ENCODE data around the gene HAUS7.

HAUS7 gene

GRCh38 chrX:153502796-153503195 is 32.4 kb upstream of the HAUS7 start:
- H3K9ac ChIP-seq (ENCODE audit: low read length), result no peak overlapping the region
- H3K23ac ChIP-seq (ENCODE audit: low read length in 2 of 2), result no peak overlapping the region
- H3K14ac ChIP-seq (ENCODE audit: low read length in 2 of 2), result no peak overlapping the region
- H3K4me1 ChIP-seq (ENCODE audit: control insufficient read depth, insufficient read depth, low read depth, low read length), result peaks cover 6% of the 10 kb centered on the region
- H3K9me3 ChIP-seq (ENCODE audit: control insufficient read depth, low read length), result no peaks in the 10 kb centered on the region
- H3K4me3 ChIP-seq (ENCODE audit: insufficient read depth in 1 of 2, low read depth in 1 of 2, low read length in 2 of 2), result no peak overlapping the region
- H2AK5ac ChIP-seq (ENCODE audit: low read length, severe bottlenecking), result no peak overlapping the region
- no peak overlapping the region for H3K18ac ChIP-seq (ENCODE audit: low read depth in 1 of 2, low read length in 2 of 2)
- H3K4me2 ChIP-seq (ENCODE audit: low read length, poor library complexity, severe bottlenecking), result no peak overlapping the region
- no peak overlapping the region for H2BK15ac ChIP-seq (ENCODE audit: low read depth, poor library complexity, severe bottlenecking)
- H2BK120ac ChIP-seq (ENCODE audit: low read depth, low read length), result no peak overlapping the region
- no peak overlapping the region for H2BK5ac ChIP-seq (ENCODE audit: low read depth, low read length, poor library complexity, severe bottlenecking)
- no peak overlapping the region for H2BK12ac ChIP-seq (ENCODE audit: low read length in 2 of 2)
- H3K4ac ChIP-seq (ENCODE audit: low read depth in 1 of 2, low read length in 2 of 2), result no peak overlapping the region
- H3K79me1 ChIP-seq (replicated peaks; ENCODE audit: low read length, poor library complexity, severe bottlenecking), result no peaks in the 10 kb centered on the region
- no peak overlapping the region for H4K91ac ChIP-seq (ENCODE audit: low read length)
- H3K27ac ChIP-seq (ENCODE audit: low read length, poor library complexity, severe bottlenecking), result no peak overlapping the region
- 81% methylated on average over 7 of the region's 14 CpGs for WGBS
- H3K27me3 ChIP-seq (ENCODE audit: control insufficient read depth in 1 of 2, insufficient read depth in 1 of 2, low read length in 2 of 2), result peaks cover 0 to 3% of the 10 kb centered on the region in 2 experiments
- H4K8ac ChIP-seq (ENCODE audit: low read length), result no peak overlapping the region
- H2AFZ ChIP-seq (ENCODE audit: low read depth, low read length), result no peak overlapping the region
- no peak for DNase-seq
- peaks cover 0 to 6% of the 10 kb centered on the region in 2 experiments for H3K36me3 ChIP-seq (ENCODE audit: control insufficient read depth in 1 of 2, insufficient read depth in 2 of 2, low read depth in 1 of 2, low read length in 2 of 2)

DNA sequence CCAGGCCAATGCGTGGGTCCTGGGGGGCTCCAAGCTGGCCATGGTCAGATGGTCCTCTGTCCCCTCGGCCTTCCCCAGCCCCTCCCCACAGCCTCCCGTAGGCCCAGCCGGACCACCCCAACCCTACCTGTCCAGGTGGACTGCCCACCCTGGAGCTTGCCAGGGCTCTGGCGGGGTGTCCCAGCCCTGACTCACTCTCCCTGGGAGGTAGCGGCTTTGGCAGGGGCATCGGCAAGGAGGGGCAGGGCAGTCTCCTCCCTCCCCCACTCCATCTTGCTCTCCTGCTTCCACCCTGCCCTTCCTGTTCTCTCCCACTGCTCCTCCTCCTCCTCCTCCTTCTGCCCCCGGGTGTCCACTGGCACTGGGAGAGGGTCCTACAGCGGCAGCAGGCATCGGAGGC is 31.8 kb upstream of the HAUS7 start:
- Histone ChIP-seq H3K27me3 (ENCODE audit: control insufficient read depth in 1 of 2, insufficient read depth in 1 of 2, low read length in 2 of 2) (peaks cover 0 to 3% of the 10 kb centered on the region in 2 experiments), H2BK15ac (ENCODE audit: low read depth, poor library complexity, severe bottlenecking) (no peak overlapping the region), H2BK12ac (ENCODE audit: low read length in 2 of 2) (no peak overlapping the region), H3K36me3 (ENCODE audit: control insufficient read depth in 1 of 2, insufficient read depth in 2 of 2, low read depth in 1 of 2, low read length in 2 of 2) (peaks cover 0 to 6% of the 10 kb centered on the region in 2 experiments), H3K23ac (ENCODE audit: low read length in 2 of 2) (no peak overlapping the region), H3K27ac (ENCODE audit: low read length, poor library complexity, severe bottlenecking) (no peak overlapping the region), H2AFZ (ENCODE audit: low read depth, low read length) (no peak overlapping the region), H4K8ac (ENCODE audit: low read length) (no peak overlapping the region), H3K14ac (ENCODE audit: low read length in 2 of 2) (no peak overlapping the region), H3K4me3 (ENCODE audit: insufficient read depth in 1 of 2, low read depth in 1 of 2, low read length in 2 of 2) (no peak overlapping the region), H3K18ac (ENCODE audit: low read depth in 1 of 2, low read length in 2 of 2) (no peak overlapping the region), H3K4ac (ENCODE audit: low read depth in 1 of 2, low read length in 2 of 2) (no peak overlapping the region), H3K9ac (ENCODE audit: low read length) (no peak overlapping the region), H3K9me3 (ENCODE audit: control insufficient read depth, low read length) (no peaks in the 10 kb centered on the region), H2AK5ac (ENCODE audit: low read length, severe bottlenecking) (no peak overlapping the region), H3K4me2 (ENCODE audit: low read length, poor library complexity, severe bottlenecking) (no peak overlapping the region), H2BK5ac (ENCODE audit: low read depth, low read length, poor library complexity, severe bottlenecking) (no peak overlapping the region), H3K79me1 (replicated peaks; ENCODE audit: low read length, poor library complexity, severe bottlenecking) (no peaks in the 10 kb centered on the region), H3K4me1 (ENCODE audit: control insufficient read depth, insufficient read depth, low read depth, low read length) (peaks cover 6% of the 10 kb centered on the region), H2BK120ac (ENCODE audit: low read depth, low read length) (no peak overlapping the region), H4K91ac (ENCODE audit: low read length) (no peak overlapping the region)
- DNase-seq, result no peak
- WGBS, result 92% methylated on average over 5 of the region's 10 CpGs

GRCh38 chrX:153501530-153501929 is 31.2 kb upstream of the HAUS7 start:
- no peak overlapping the region for H3K9ac ChIP-seq (ENCODE audit: low read length)
- H3K27ac ChIP-seq (ENCODE audit: low read length, poor library complexity, severe bottlenecking), result no peak overlapping the region
- H2AFZ ChIP-seq (ENCODE audit: low read depth, low read length), result no peak overlapping the region
- H3K27me3 ChIP-seq (ENCODE audit: control insufficient read depth in 1 of 2, insufficient read depth in 1 of 2, low read length in 2 of 2), result peaks cover 0 to 3% of the 10 kb centered on the region in 2 experiments
- no peak overlapping the region for H4K91ac ChIP-seq (ENCODE audit: low read length)
- no peak overlapping the region for H2BK120ac ChIP-seq (ENCODE audit: low read depth, low read length)
- no peak overlapping the region for H2BK12ac ChIP-seq (ENCODE audit: low read length in 2 of 2)
- no peak overlapping the region for H2AK5ac ChIP-seq (ENCODE audit: low read length, severe bottlenecking)
- no peak overlapping the region for H3K4me3 ChIP-seq (ENCODE audit: insufficient read depth in 1 of 2, low read depth in 1 of 2, low read length in 2 of 2)
- WGBS, result 96% methylated on average over 7 of the region's 8 CpGs
- DNase-seq, result no peak
- no peaks in the 10 kb centered on the region for H3K9me3 ChIP-seq (ENCODE audit: control insufficient read depth, low read length)
- H3K4ac ChIP-seq (ENCODE audit: low read depth in 1 of 2, low read length in 2 of 2), result no peak overlapping the region
- no peaks in the 10 kb centered on the region for H3K79me1 ChIP-seq (replicated peaks; ENCODE audit: low read length, poor library complexity, severe bottlenecking)
- no peak overlapping the region for H3K23ac ChIP-seq (ENCODE audit: low read length in 2 of 2)
- no peak overlapping the region for H2BK15ac ChIP-seq (ENCODE audit: low read depth, poor library complexity, severe bottlenecking)
- H2BK5ac ChIP-seq (ENCODE audit: low read depth, low read length, poor library complexity, severe bottlenecking), result no peak overlapping the region
- peaks cover 0 to 6% of the 10 kb centered on the region in 2 experiments for H3K36me3 ChIP-seq (ENCODE audit: control insufficient read depth in 1 of 2, insufficient read depth in 2 of 2, low read depth in 1 of 2, low read length in 2 of 2)
- H3K18ac ChIP-seq (ENCODE audit: low read depth in 1 of 2, low read length in 2 of 2), result no peak overlapping the region
- H3K4me1 ChIP-seq (ENCODE audit: control insufficient read depth, insufficient read depth, low read depth, low read length), result peaks cover 6% of the 10 kb centered on the region
- no peak overlapping the region for H4K8ac ChIP-seq (ENCODE audit: low read length)
- no peak overlapping the region for H3K14ac ChIP-seq (ENCODE audit: low read length in 2 of 2)
- H3K4me2 ChIP-seq (ENCODE audit: low read length, poor library complexity, severe bottlenecking), result no peak overlapping the region

- Histone ChIP-seq H4K91ac (ENCODE audit: low read length) (no peak overlapping the region), H3K79me1 (replicated peaks; ENCODE audit: low read length, poor library complexity, severe bottlenecking) (no peaks in the 10 kb centered on the region), H2AFZ (ENCODE audit: low read depth, low read length) (no peak overlapping the region), H3K9ac (ENCODE audit: low read length) (no peak overlapping the region), H2BK5ac (ENCODE audit: low read depth, low read length, poor library complexity, severe bottlenecking) (no peak overlapping the region), H3K27me3 (ENCODE audit: control insufficient read depth in 1 of 2, insufficient read depth in 1 of 2, low read length in 2 of 2) (peaks cover 0 to 3% of the 10 kb centered on the region in 2 experiments), H3K4me2 (ENCODE audit: low read length, poor library complexity, severe bottlenecking) (no peak overlapping the region), H3K27ac (ENCODE audit: low read length, poor library complexity, severe bottlenecking) (no peak overlapping the region), H2AK5ac (ENCODE audit: low read length, severe bottlenecking) (no peak overlapping the region), H3K4ac (ENCODE audit: low read depth in 1 of 2, low read length in 2 of 2) (no peak overlapping the region), H3K14ac (ENCODE audit: low read length in 2 of 2) (peak overlapping the region in 1 of 2 experiments; percentile 36), H3K9me3 (ENCODE audit: control insufficient read depth, low read length) (no peaks in the 10 kb centered on the region), H4K8ac (ENCODE audit: low read length) (no peak overlapping the region), H3K4me3 (ENCODE audit: insufficient read depth in 1 of 2, low read depth in 1 of 2, low read length in 2 of 2) (no peak overlapping the region), H2BK120ac (ENCODE audit: low read depth, low read length) (no peak overlapping the region), H3K23ac (ENCODE audit: low read length in 2 of 2) (no peak overlapping the region), H3K4me1 (ENCODE audit: control insufficient read depth, insufficient read depth, low read depth, low read length) (peaks cover 12% of the 10 kb centered on the region), H2BK12ac (ENCODE audit: low read length in 2 of 2) (no peak overlapping the region), H2BK15ac (ENCODE audit: low read depth, poor library complexity, severe bottlenecking) (no peak overlapping the region), H3K36me3 (ENCODE audit: control insufficient read depth in 1 of 2, insufficient read depth in 2 of 2, low read depth in 1 of 2, low read length in 2 of 2) (peaks cover 0 to 6% of the 10 kb centered on the region in 2 experiments), H3K18ac (ENCODE audit: low read depth in 1 of 2, low read length in 2 of 2) (no peak overlapping the region)
- WGBS, result 99% methylated on average over 9 of the region's 9 CpGs
- no peak for DNase-seq
Observed at GRCh38 chrX:153500676-153501280, 30.4 kb upstream of the HAUS7 start.

All from mesenchymal stem cell (in vitro differentiated cells and primary cell).